ENCODE data around the gene BCL7B.

GRCh38 chr7:73565675-73566340 lies 8.3 kb upstream of the BCL7B start:
- no peak for TF ChIP-seq SUZ12 (IDR thresholded peaks at IDR 0.05; ENCODE audit: extremely low read depth, insufficient read depth, insufficient read length)
- no peak for TF ChIP-seq YY1 (IDR thresholded peaks at IDR 0.05; ENCODE audit: insufficient read depth, insufficient read length)
